Heart left ventricle (tissue), 13 donors: ENCODE results near the gene TAF4B.

Experiments
- CTCF ChIP-seq, 12 donors: fragments of 200-600 bp; sonication (generic) in 4 of 12; IDR thresholded peaks; one replicate each; pipeline versions ENCODE4 v1.5.0 to v1.8.0; 2018 to 2022; ENCODE audit warnings: antibody characterized with exemption in 12 of 12, mild to moderate bottlenecking in 5 of 12
- POLR2A ChIP-seq, 2 donors: fragments of 450-650 bp; IDR thresholded peaks; one replicate each; pipeline ENCODE4 v1.6.1; 2017; ENCODE audit warnings: antibody characterized with exemption in 2 of 2, mild to moderate bottlenecking in 2 of 2, moderate library complexity in 2 of 2
- donor health status: ischemic (EF 13 %, LVEDD 7.1; RV severe dilation, severe dysfunction).
- donor health status: DM: no; HTN: yes; CAD: no.
- donor health status: DM: no; HTN: no; CAD: no.
- donor health status: ischemic (EF 25% LVEDD 6.9; RV normal size, moderate dysfunction).
- donor health status: ischemic (EF 25% LVEDD 5.7; RV mildly dilated, moderate dysfunction).
- donor health status: ischemic (EF 35%, LVEDD 5.7; RV mildly dilated, moderate dysfunction).
- donor health status: nonischemic (EF 11% LVEDD 7.7; RV severe dilation, severe dysfunction).
- donor health status: DM: yes; HTN: yes; CAD: no.
- donor health status: PGD.
- donor health status: ischemic (EF 29% LVEDD 5.4; RV normal size, mild dysfunction).
- donor health status: nonischemic (EF 23%, LVEDD 6.1; RV moderate dilation, normal function).

- no peak for TF ChIP-seq CTCF (IDR thresholded peaks at IDR 0.05)
- no peak for TF ChIP-seq POLR2A (IDR thresholded peaks at IDR 0.05)
Observed at GRCh38 chr18:26414901-26415440, 188.7 kb downstream of the TAF4B start.
